Measurements from ENCODE around the gene CPTP.

Gene CPTP

GRCh38 chr1:1308756-1309250 is 15.8 kb upstream of the CPTP start:
- peaks cover 2% of the 10 kb centered on the region; the same call in 1 of the 2 replicates for H3F3A ChIP-seq (ENCODE audit: control insufficient read depth, insufficient read depth)
- peak overlapping the region; percentile 76 for H3K4me3 ChIP-seq (ENCODE audit: low read length)
- peak overlapping the region; percentile 80 for H3K4me2 ChIP-seq (ENCODE audit: low read length)
- peaks cover 44% of the 10 kb centered on the region for H3K36me3 ChIP-seq (ENCODE audit: control insufficient read depth, low read length)
- TF ChIP-seq CTCF (IDR thresholded peaks at IDR 0.05; ENCODE audit: low read depth, low read length, poor library complexity, severe bottlenecking): no peak
- no peak for TF ChIP-seq EZH2phosphoT487 (IDR thresholded peaks at IDR 0.05; ENCODE audit: borderline replicate concordance, low read length)
- peaks cover 36% of the 10 kb centered on the region for H3K4me1 ChIP-seq (ENCODE audit: control insufficient read depth, low read length)
- no peaks in the 10 kb centered on the region for H3K9me2 ChIP-seq (replicated peaks; ENCODE audit: control insufficient read depth, low read length)
- H3K9me3 ChIP-seq (ENCODE audit: control insufficient read depth, insufficient read depth, low read length): no peaks in the 10 kb centered on the region
- peaks cover 44% of the 10 kb centered on the region for H3K79me2 ChIP-seq (ENCODE audit: control insufficient read depth, low read length)
- H3K27me3 ChIP-seq (ENCODE audit: control insufficient read depth, low read length): no peaks in the 10 kb centered on the region
- H4K20me1 ChIP-seq (ENCODE audit: control insufficient read depth, insufficient read depth, low read depth, low read length): no peaks in the 10 kb centered on the region
- H3K27ac ChIP-seq (ENCODE audit: low read depth, low read length): peak overlapping the region; percentile 52

- H3K27ac ChIP-seq (ENCODE audit: low read depth, low read length): no peak overlapping the region; the same call in 1 of the 2 replicates
- peak overlapping the region; percentile 80 for H3K4me2 ChIP-seq (ENCODE audit: low read length)
- no peaks in the 10 kb centered on the region for H3K27me3 ChIP-seq (ENCODE audit: control insufficient read depth, low read length)
- H3K9me2 ChIP-seq (replicated peaks; ENCODE audit: control insufficient read depth, low read length): no peaks in the 10 kb centered on the region
- H3K9me3 ChIP-seq (ENCODE audit: control insufficient read depth, insufficient read depth, low read length): no peaks in the 10 kb centered on the region
- H4K20me1 ChIP-seq (ENCODE audit: control insufficient read depth, insufficient read depth, low read depth, low read length): no peaks in the 10 kb centered on the region
- H3K36me3 ChIP-seq (ENCODE audit: control insufficient read depth, low read length): peaks cover 50% of the 10 kb centered on the region
- H3K4me3 ChIP-seq (ENCODE audit: low read length): peak overlapping the region; percentile 76
- no peak for TF ChIP-seq CTCF (IDR thresholded peaks at IDR 0.05; ENCODE audit: low read depth, low read length, poor library complexity, severe bottlenecking)
- no peak for TF ChIP-seq EZH2phosphoT487 (IDR thresholded peaks at IDR 0.05; ENCODE audit: borderline replicate concordance, low read length)
- H3K79me2 ChIP-seq (ENCODE audit: control insufficient read depth, low read length): peaks cover 45% of the 10 kb centered on the region
- H3K4me1 ChIP-seq (ENCODE audit: control insufficient read depth, low read length): peaks cover 36% of the 10 kb centered on the region
- peaks cover 2% of the 10 kb centered on the region; the same call in 1 of the 2 replicates for H3F3A ChIP-seq (ENCODE audit: control insufficient read depth, insufficient read depth)
Measured at GRCh38 chr1:1309251-1310108, 15.1 kb upstream of the CPTP start.

- H3K79me2 ChIP-seq (ENCODE audit: control insufficient read depth, low read length): peaks cover 49% of the 10 kb centered on the region
- no peaks in the 10 kb centered on the region for H3K9me2 ChIP-seq (replicated peaks; ENCODE audit: control insufficient read depth, low read length)
- no peak overlapping the region for H3K27ac ChIP-seq (ENCODE audit: low read depth, low read length)
- H3K4me3 ChIP-seq (ENCODE audit: low read length): peak overlapping the region; percentile 76
- H3K27me3 ChIP-seq (ENCODE audit: control insufficient read depth, low read length): no peaks in the 10 kb centered on the region
- no peak for TF ChIP-seq CTCF (IDR thresholded peaks at IDR 0.05; ENCODE audit: low read depth, low read length, poor library complexity, severe bottlenecking)
- TF ChIP-seq EZH2phosphoT487 (IDR thresholded peaks at IDR 0.05; ENCODE audit: borderline replicate concordance, low read length): no peak
- H3F3A ChIP-seq (ENCODE audit: control insufficient read depth, insufficient read depth): peaks cover 2% of the 10 kb centered on the region; the same call in 1 of the 2 replicates
- 0 out of 2 replicates have a peak, but pooled peaks cover under 1% of the 10 kb centered on the region for H4K20me1 ChIP-seq (ENCODE audit: control insufficient read depth, insufficient read depth, low read depth, low read length)
- H3K9me3 ChIP-seq (ENCODE audit: control insufficient read depth, insufficient read depth, low read length): no peaks in the 10 kb centered on the region
- peaks cover 32% of the 10 kb centered on the region for H3K4me1 ChIP-seq (ENCODE audit: control insufficient read depth, low read length)
- H3K4me2 ChIP-seq (ENCODE audit: low read length): peak overlapping the region; percentile 80
- peaks cover 56% of the 10 kb centered on the region for H3K36me3 ChIP-seq (ENCODE audit: control insufficient read depth, low read length)
Measured at GRCh38 chr1:1310109-1310385, 14.6 kb upstream of the CPTP start.

All from DOHH2 (cell line).